ENCODE measurements around the gene TRIM29. TPM values are rescaled to one million over a fixed set of nuclear protein-coding genes. Genes with fewer than 3 reads are reported as not detected.

TRIM29 gene
- total and polyA plus RNA-seq, 9 of the 15 experiments (the other 6 are each of a cell fraction or from before 2014, with no cell fraction given), result 0.08 to 1.4 (median 0.42) TPM; not detected in 2

GRCh38 chr11:120096369-120097191 is 41.3 kb downstream of the TRIM29 start (continued):
- TF ChIP-seq CGGBP1 (CRISPR knock-in tag; IDR thresholded peaks at IDR 0.05) (no peak), MAX (CRISPR knock-in tag; IDR thresholded peaks at IDR 0.05) (no peak), ATF3 (IDR thresholded peaks at IDR 0.05) (no peak), ATF3 (CRISPR knock-in tag; conservative IDR thresholded peaks at IDR 0.05) (no peak), IRF2 (CRISPR knock-in tag; IDR thresholded peaks at IDR 0.05) (no peak), FOXO4 (CRISPR knock-in tag; IDR thresholded peaks at IDR 0.05) (no peak), STAG1 (CRISPR knock-in tag; IDR thresholded peaks at IDR 0.05; ENCODE audit: borderline replicate concordance) (no peak), RCOR1 (IDR thresholded peaks at IDR 0.05; ENCODE audit: borderline replicate concordance in 1 of 2, low read depth in 2 of 2, low read length in 2 of 2) (0 out of 4 replicates have a peak, but pooled peaks of 1 of the 2 experiments have one; percentile 7), MECOM (CRISPR knock-in tag; IDR thresholded peaks at IDR 0.05) (no peak), ESRRB (CRISPR knock-in tag; IDR thresholded peaks at IDR 0.05; ENCODE audit: borderline replicate concordance) (no peak), CAMTA2 (CRISPR knock-in tag; conservative IDR thresholded peaks at IDR 0.05) (no peak), IRF1 (CRISPR knock-in tag; IDR thresholded peaks at IDR 0.05; ENCODE audit: borderline replicate concordance) (no peak), CHD1 (IDR thresholded peaks at IDR 0.05; ENCODE audit: low read length) (no peak), PKNOX1 (IDR thresholded peaks at IDR 0.05) (peak; percentile 96), NFRKB (IDR thresholded peaks at IDR 0.05; ENCODE audit: low read depth) (no peak), CBX3 (IDR thresholded peaks at IDR 0.05; ENCODE audit: borderline replicate concordance in 1 of 2, low read length in 2 of 2) (no peak), C11orf30 (IDR thresholded peaks at IDR 0.05; ENCODE audit: low read depth) (peak; percentile 85), HEY1 (CRISPR knock-in tag; IDR thresholded peaks at IDR 0.05; ENCODE audit: borderline replicate concordance) (no peak), BRF1 (IDR thresholded peaks at IDR 0.05; ENCODE audit: borderline replicate concordance, extremely low read depth, insufficient read length) (no peak), NCOA4 (IDR thresholded peaks at IDR 0.05; ENCODE audit: partially characterized antibody) (no peak), ZNF780A (CRISPR knock-in tag; IDR thresholded peaks at IDR 0.05) (no peak), MCM3 (IDR thresholded peaks at IDR 0.05) (no peak)
